ENCODE measurements around the gene KRTAP5-3.

The KRTAP5-3 gene

GRCh38 chr11:1642288-1643145, 34.3 kb upstream of the KRTAP5-3 start:
- DNase-seq: no peak

GRCh38 chr11:1641096-1641495, 32.8 kb upstream of the KRTAP5-3 start:
- no peak for DNase-seq

GRCh38 chr11:1640076-1640946, 32.0 kb upstream of the KRTAP5-3 start:
- no peak for DNase-seq

- no peak for DNase-seq
These were observed 31.4 kb upstream of the KRTAP5-3 start for GRCh38 chr11:1639666-1640065.

GRCh38 chr11:1639102-1639620, 30.9 kb upstream of the KRTAP5-3 start:
- DNase-seq: no peak

- no peak for DNase-seq
These were observed 30.1 kb upstream of the KRTAP5-3 start for GRCh38 chr11:1638344-1638743.

GRCh38 chr11:1637628-1638027, 29.4 kb upstream of the KRTAP5-3 start:
- no peak for DNase-seq

GRCh38 chr11:1636291-1636950, 28.2 kb upstream of the KRTAP5-3 start:
- DNase-seq: no peak

GRCh38 chr11:1633864-1634263, 25.6 kb upstream of the KRTAP5-3 start:
- DNase-seq: no peak

GRCh38 chr11:1632053-1632714, 23.9 kb upstream of the KRTAP5-3 start:
- no peak for DNase-seq

- no peak for DNase-seq
These were observed 22.9 kb upstream of the KRTAP5-3 start for GRCh38 chr11:1631066-1631568.

GRCh38 chr11:1630271-1630670, 22.0 kb upstream of the KRTAP5-3 start:
- no peak for DNase-seq

GRCh38 chr11:1629326-1630185, 21.3 kb upstream of the KRTAP5-3 start, which contains the start of gene KRTAP5-5:
Gene KRTAP5-5, plus strand, starts transcription at chr11:1629775. Its CDS starts 66 bp downstream, at chr11:1629841.
- DNase-seq: no peak

GRCh38 chr11:1628506-1629325, 20.5 kb upstream of the KRTAP5-3 start:
- peak; percentile 36 for DNase-seq

- DNase-seq: no peak
These were observed 17.3 kb upstream of the KRTAP5-3 start for GRCh38 chr11:1625541-1625940.

GRCh38 chr11:1624621-1625020, 16.4 kb upstream of the KRTAP5-3 start:
- DNase-seq: no peak

GRCh38 chr11:1623716-1624115, 15.5 kb upstream of the KRTAP5-3 start:
- no peak for DNase-seq

GRCh38 chr11:1622086-1622485, 13.8 kb upstream of the KRTAP5-3 start, which contains the start of gene KRTAP5-4:
Gene KRTAP5-4, minus strand, starts transcription at chr11:1622138. Its CDS starts 45 bp downstream, at chr11:1622093.
- DNase-seq: no peak

- DNase-seq: no peak
These were observed 11.2 kb upstream of the KRTAP5-3 start for GRCh38 chr11:1619449-1619848.

GRCh38 chr11:1618231-1618630, 10.0 kb upstream of the KRTAP5-3 start:
- DNase-seq: no peak

All from activated gamma-delta T cell (primary cell).